GM12878 (cell line): Measurements from ENCODE around the gene SH3BP1. TPM values are rescaled to one million over a fixed set of nuclear protein-coding genes. Genes with fewer than 3 reads are reported as not detected.

Source experiments
- FOS ChIP-seq: IDR thresholded peaks from 3 replicates; pipeline ENCODE4 v1.6.1; 2011; ENCODE audit warnings: borderline replicate concordance; ENCODE audit not compliant: insufficient read length; ENCODE audit errors: extremely low read depth
- HDAC6 ChIP-seq: fragments of 200-600 bp; sonication (generic); IDR thresholded peaks from one replicate; pipeline ENCODE4 v1.8.0; 2017; ENCODE audit warnings: antibody characterized with exemption; ENCODE audit not compliant: unreplicated experiment
- JUND ChIP-seq: IDR thresholded peaks from 2 replicates; pipeline ENCODE4 v1.6.1; 2012; ENCODE audit warnings: low read depth, mild to moderate bottlenecking, low read length, improper control_type of control experiment, moderate library complexity
- NFIC ChIP-seq: IDR thresholded peaks from 2 replicates; pipeline ENCODE4 v1.6.1; 2012; ENCODE audit warnings: low read depth, mild to moderate bottlenecking, inconsistent platforms, low read length, moderate library complexity
- SMC3 ChIP-seq: IDR thresholded peaks from 2 replicates; pipeline ENCODE4 v1.6.1; 2011; ENCODE audit warnings: low read length, improper control_type of control experiment, borderline replicate concordance
- SPI1 ChIP-seq: IDR thresholded peaks from 2 replicates; pipeline ENCODE4 v1.6.1; 2011; ENCODE audit warnings: low read depth, mild to moderate bottlenecking, low read length, moderate library complexity, borderline replicate concordance; ENCODE audit not compliant: insufficient read depth
- SREBF2 ChIP-seq: IDR thresholded peaks from 2 replicates; pipeline ENCODE4 v1.6.1; 2012; ENCODE audit warnings: mild to moderate bottlenecking, low read length
- SUZ12 ChIP-seq: fragments of 200-600 bp; sonication (generic); IDR thresholded peaks from one replicate; pipeline ENCODE4 v1.6.1; 2018; ENCODE audit warnings: antibody characterized with exemption, mild to moderate bottlenecking; ENCODE audit not compliant: unreplicated experiment
- TCF12 ChIP-seq: IDR thresholded peaks from 2 replicates; pipeline ENCODE4 v1.6.1; 2011; ENCODE audit warnings: low read depth, mild to moderate bottlenecking, low read length
- TCF7 ChIP-seq: IDR thresholded peaks from 2 replicates; pipeline ENCODE4 v1.6.1; 2014; ENCODE audit warnings: antibody characterized with exemption, borderline replicate concordance
- ZNF207 ChIP-seq: fragments of 450-650 bp; IDR thresholded peaks from 2 replicates; pipeline ENCODE4 v1.6.1; 2014; ENCODE audit warnings: antibody characterized with exemption, mild to moderate bottlenecking, borderline replicate concordance
- ZSCAN29 ChIP-seq: fragments of 450-650 bp; IDR thresholded peaks from 2 replicates; pipeline ENCODE4 v1.6.1; 2017; ENCODE audit warnings: mild to moderate bottlenecking, moderate library complexity
- ZZZ3 ChIP-seq: IDR thresholded peaks from 2 replicates; pipeline ENCODE4 v1.6.1; 2011; ENCODE audit warnings: low read depth; ENCODE audit not compliant: control insufficient read depth, insufficient read length
- polyA plus RNA-seq, 11 experiments: library from polyadenylated mRNA; depleted of rRNA in 4 of 11; unstranded in 6 of 11; stranded (reverse) in 5 of 11; fragments of >200 nt; fragmentation: Nextera tagmentation in 4 of 11; fragmentation: Illumina TruSeq in 1 of 11; extraction: Ambion mirVana in 4 of 11; extraction: Trizol in 1 of 11; gene quantifications; 1 replicate in 1 of 11; 2 replicates in 10 of 11; pipeline versions ENCODE4 v1.2.1 to v1.2.3, GENCODE V29; 2011 to 2016; ENCODE audit warnings: inconsistent platforms in 2 of 11, missing spikeins in 2 of 11, low read depth in 1 of 11
- total RNA-seq, 4 experiments: library from RNA; depleted of rRNA in 3 of 4; stranded (reverse); fragments of >200 nt in 3 of 4; fragmentation: Illumina TruSeq in 1 of 4; extraction: Trizol in 1 of 4; gene quantifications; 2 replicates each; pipeline versions ENCODE4 v1.2.1 to v1.2.3, GENCODE V29; 2013 to 2021
- TF ChIP-seq, protein P1 (sequence below): IDR thresholded peaks from 2 replicates; pipeline ENCODE4 v1.6.1; 2011; ENCODE audit warnings: mild to moderate bottlenecking, low read depth, low read length, moderate library complexity; ENCODE audit not compliant: insufficient replicate concordance
- TF ChIP-seq, protein P2 (sequence below): fragments of 450-650 bp; formaldehyde crosslinking; IDR thresholded peaks from 2 replicates; pipeline ENCODE4 v1.5.0; 2022; ENCODE audit warnings: mild to moderate bottlenecking, missing genetic modification characterization
- TF ChIP-seq, protein P3 (sequence below): fragments of 450-650 bp; conservative IDR thresholded peaks from 2 replicates; pipeline ENCODE4 v1.6.1; 2017; ENCODE audit warnings: mild to moderate bottlenecking, moderate library complexity
- TF ChIP-seq, protein P4 (sequence below): fragments of 450-650 bp; IDR thresholded peaks from 2 replicates; pipeline ENCODE4 v1.6.1; 2014; ENCODE audit warnings: mild to moderate bottlenecking
- TF ChIP-seq, protein P5 (sequence below): fragments of 450-650 bp; formaldehyde crosslinking; IDR thresholded peaks from 2 replicates; pipeline ENCODE4 v1.4.0; 2022; ENCODE audit warnings: mild to moderate bottlenecking, moderate library complexity

SH3BP1 gene
- total and polyA plus RNA-seq, 10 of the 15 experiments (the other 5 are each of a cell fraction or from before 2014, with no cell fraction given), result 0.29 to 70.5 (median 22.5) TPM

DNA sequence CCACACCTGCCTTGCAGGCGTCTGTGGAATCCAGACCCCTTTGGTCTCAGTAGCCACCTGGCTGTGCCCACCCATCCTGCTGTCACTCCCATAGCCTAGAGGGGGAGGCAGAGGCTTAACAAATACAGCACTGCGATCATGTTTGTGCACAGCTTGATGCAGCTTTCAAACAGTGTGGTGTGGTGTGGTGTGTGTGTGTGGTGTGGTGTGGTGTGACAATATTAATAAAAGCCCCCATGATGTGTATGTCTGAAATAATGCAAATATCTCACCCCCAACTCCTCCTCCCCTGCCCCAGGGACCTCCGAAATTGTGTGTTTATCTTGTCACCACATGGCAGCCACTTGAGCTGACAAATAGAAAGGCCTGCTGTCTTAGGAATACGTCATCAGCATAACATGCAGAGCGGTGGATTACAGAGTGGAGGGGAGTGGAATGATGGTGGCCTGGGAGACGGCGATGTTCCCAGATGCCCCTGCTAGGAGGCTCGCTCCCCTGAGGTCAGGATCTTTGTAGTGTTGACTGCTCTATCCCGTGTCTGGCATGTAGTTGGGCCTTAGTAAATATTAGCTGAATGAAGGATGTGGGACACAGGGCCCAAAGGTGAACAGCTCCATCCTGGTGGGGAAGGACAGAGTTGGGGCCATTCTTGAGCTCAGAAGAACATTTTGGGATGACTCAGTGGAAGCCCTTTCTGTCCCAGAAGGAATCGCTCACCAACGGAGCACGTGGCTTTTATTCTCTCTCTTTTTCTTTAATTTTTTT lies 21.9 kb downstream of the SH3BP1 start (continued):
- TF ChIP-seq JUND (no peak), HDAC6 (no peak), ZNF207 (no peak), ZSCAN29 (no peak), FOS (no peak), SMC3 (peak; percentile 47; the same call in 1 of the 2 replicates), NFIC (no peak), TCF7 (no peak), SUZ12 (no peak), SREBF2 (no peak), SPI1 (no peak), TCF12 (no peak), ZZZ3 (no peak)
- TF ChIP-seq, protein P1, sequence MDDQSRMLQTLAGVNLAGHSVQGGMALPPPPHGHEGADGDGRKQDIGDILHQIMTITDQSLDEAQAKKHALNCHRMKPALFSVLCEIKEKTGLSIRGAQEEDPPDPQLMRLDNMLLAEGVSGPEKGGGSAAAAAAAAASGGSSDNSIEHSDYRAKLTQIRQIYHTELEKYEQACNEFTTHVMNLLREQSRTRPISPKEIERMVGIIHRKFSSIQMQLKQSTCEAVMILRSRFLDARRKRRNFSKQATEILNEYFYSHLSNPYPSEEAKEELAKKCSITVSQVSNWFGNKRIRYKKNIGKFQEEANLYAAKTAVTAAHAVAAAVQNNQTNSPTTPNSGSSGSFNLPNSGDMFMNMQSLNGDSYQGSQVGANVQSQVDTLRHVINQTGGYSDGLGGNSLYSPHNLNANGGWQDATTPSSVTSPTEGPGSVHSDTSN, result peak; percentile 43
- TF ChIP-seq, protein P2, sequence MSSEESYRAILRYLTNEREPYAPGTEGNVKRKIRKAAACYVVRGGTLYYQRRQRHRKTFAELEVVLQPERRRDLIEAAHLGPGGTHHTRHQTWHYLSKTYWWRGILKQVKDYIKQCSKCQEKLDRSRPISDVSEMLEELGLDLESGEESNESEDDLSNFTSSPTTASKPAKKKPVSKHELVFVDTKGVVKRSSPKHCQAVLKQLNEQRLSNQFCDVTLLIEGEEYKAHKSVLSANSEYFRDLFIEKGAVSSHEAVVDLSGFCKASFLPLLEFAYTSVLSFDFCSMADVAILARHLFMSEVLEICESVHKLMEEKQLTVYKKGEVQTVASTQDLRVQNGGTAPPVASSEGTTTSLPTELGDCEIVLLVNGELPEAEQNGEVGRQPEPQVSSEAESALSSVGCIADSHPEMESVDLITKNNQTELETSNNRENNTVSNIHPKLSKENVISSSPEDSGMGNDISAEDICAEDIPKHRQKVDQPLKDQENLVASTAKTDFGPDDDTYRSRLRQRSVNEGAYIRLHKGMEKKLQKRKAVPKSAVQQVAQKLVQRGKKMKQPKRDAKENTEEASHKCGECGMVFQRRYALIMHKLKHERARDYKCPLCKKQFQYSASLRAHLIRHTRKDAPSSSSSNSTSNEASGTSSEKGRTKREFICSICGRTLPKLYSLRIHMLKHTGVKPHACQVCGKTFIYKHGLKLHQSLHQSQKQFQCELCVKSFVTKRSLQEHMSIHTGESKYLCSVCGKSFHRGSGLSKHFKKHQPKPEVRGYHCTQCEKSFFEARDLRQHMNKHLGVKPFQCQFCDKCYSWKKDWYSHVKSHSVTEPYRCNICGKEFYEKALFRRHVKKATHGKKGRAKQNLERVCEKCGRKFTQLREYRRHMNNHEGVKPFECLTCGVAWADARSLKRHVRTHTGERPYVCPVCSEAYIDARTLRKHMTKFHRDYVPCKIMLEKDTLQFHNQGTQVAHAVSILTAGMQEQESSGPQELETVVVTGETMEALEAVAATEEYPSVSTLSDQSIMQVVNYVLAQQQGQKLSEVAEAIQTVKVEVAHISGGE, result no peak
- TF ChIP-seq, protein P3, sequence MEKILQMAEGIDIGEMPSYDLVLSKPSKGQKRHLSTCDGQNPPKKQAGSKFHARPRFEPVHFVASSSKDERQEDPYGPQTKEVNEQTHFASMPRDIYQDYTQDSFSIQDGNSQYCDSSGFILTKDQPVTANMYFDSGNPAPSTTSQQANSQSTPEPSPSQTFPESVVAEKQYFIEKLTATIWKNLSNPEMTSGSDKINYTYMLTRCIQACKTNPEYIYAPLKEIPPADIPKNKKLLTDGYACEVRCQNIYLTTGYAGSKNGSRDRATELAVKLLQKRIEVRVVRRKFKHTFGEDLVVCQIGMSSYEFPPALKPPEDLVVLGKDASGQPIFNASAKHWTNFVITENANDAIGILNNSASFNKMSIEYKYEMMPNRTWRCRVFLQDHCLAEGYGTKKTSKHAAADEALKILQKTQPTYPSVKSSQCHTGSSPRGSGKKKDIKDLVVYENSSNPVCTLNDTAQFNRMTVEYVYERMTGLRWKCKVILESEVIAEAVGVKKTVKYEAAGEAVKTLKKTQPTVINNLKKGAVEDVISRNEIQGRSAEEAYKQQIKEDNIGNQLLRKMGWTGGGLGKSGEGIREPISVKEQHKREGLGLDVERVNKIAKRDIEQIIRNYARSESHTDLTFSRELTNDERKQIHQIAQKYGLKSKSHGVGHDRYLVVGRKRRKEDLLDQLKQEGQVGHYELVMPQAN, result no peak
- TF ChIP-seq, protein P4, sequence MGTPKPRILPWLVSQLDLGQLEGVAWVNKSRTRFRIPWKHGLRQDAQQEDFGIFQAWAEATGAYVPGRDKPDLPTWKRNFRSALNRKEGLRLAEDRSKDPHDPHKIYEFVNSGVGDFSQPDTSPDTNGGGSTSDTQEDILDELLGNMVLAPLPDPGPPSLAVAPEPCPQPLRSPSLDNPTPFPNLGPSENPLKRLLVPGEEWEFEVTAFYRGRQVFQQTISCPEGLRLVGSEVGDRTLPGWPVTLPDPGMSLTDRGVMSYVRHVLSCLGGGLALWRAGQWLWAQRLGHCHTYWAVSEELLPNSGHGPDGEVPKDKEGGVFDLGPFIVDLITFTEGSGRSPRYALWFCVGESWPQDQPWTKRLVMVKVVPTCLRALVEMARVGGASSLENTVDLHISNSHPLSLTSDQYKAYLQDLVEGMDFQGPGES, result no peak
- TF ChIP-seq, protein P5, sequence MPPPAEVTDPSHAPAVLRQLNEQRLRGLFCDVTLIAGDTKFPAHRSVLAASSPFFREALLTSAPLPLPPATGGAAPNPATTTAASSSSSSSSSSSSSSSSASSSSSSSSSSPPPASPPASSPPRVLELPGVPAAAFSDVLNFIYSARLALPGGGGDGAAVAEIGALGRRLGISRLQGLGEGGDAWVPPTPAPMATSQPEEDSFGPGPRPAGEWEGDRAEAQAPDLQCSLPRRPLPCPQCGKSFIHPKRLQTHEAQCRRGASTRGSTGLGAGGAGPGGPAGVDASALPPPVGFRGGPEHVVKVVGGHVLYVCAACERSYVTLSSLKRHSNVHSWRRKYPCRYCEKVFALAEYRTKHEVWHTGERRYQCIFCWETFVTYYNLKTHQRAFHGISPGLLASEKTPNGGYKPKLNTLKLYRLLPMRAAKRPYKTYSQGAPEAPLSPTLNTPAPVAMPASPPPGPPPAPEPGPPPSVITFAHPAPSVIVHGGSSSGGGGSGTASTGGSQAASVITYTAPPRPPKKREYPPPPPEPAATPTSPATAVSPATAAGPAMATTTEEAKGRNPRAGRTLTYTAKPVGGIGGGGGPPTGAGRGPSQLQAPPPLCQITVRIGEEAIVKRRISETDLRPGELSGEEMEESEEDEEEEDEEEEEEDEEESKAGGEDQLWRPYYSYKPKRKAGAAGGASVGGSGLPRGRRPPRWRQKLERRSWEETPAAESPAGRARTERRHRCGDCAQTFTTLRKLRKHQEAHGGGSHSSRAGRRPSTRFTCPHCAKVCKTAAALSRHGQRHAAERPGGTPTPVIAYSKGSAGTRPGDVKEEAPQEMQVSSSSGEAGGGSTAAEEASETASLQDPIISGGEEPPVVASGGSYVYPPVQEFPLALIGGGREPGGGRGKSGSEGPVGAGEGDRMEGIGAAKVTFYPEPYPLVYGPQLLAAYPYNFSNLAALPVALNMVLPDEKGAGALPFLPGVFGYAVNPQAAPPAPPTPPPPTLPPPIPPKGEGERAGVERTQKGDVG (CRISPR knock-in tag), result no peak
